ENCODE data around the gene RAB9B. TPM values are rescaled to one million over a fixed set of nuclear protein-coding genes. Genes with fewer than 3 reads are reported as not detected.

RAB9B gene
- total and polyA plus RNA-seq, 2 of the 13 experiments (the other 11 are each of a cell fraction or from before 2014, with no cell fraction given) = 0.04 TPM; not detected in 1

GRCh38 chrX:103847174-103847870 is 15.3 kb upstream of the RAB9B start (continued):
- TF ChIP-seq ATF5 (CRISPR knock-in tag; IDR thresholded peaks at IDR 0.05; ENCODE audit: low read depth) (no peak), ZNF713 (CRISPR knock-in tag; IDR thresholded peaks at IDR 0.05) (no peak)

- ChIA-PET POLR2A (no interaction called here), CTCF (ENCODE audit: low intra/inter-chr PET ratio, low total read pairs) (no interaction called here)
- no peaks in the 10 kb centered on the region for H4K20me1 ChIP-seq (ENCODE audit: insufficient read depth, low read length)
- H3K36me3 ChIP-seq (replicated peaks in 1 of 2; ENCODE audit: control insufficient read depth in 1 of 2, insufficient read depth in 2 of 2, low read length in 2 of 2) = no peaks in the 10 kb centered on the region
- DNase-seq (ENCODE audit: low spot score) (no peak), ATAC-seq (no peak), FAIRE-seq (no peak)
- H3K4me1 ChIP-seq (ENCODE audit: insufficient read depth, low read length) = no peaks in the 10 kb centered on the region
- no peak overlapping the region for H3K27ac ChIP-seq (ENCODE audit: extremely low read length, insufficient read depth, low read length)
- H3K9ac ChIP-seq (ENCODE audit: insufficient read depth, low read depth, low read length) = no peak overlapping the region
- in situ Hi-C loops (cut with HindIII; ENCODE audit: extremely low pct_ligation_motif_present, low pct_unique_long_range_greater_than_20kb) = loop anchor here (25.0 kb wide), 2 partner anchors 91 to 266 kb away; partner anchors contain the start of gene ZCCHC18
- BruUV-seq (replicated peaks) = no TSS peak
- H3K27me3 ChIP-seq (ENCODE audit: control insufficient read depth in 1 of 2, insufficient read depth in 2 of 2, low read length in 2 of 2) = no peaks in the 10 kb centered on the region
- H3K4me3 ChIP-seq (replicated peaks in 1 of 3; ENCODE audit: insufficient read depth in 1 of 3, low read depth in 2 of 3, low read length in 3 of 3) = no peak overlapping the region
- intact Hi-C loops (cut with micrococcal nuclease; ENCODE audit: unreplicated experiment) = no loop called here
- no peak overlapping the region for H2AFZ ChIP-seq (ENCODE audit: low read length)
- no peaks in the 10 kb centered on the region for H3K79me2 ChIP-seq (ENCODE audit: insufficient read depth, low read length)
- no peak overlapping the region for H3K4me2 ChIP-seq (ENCODE audit: low read depth, low read length)
- no peaks in the 10 kb centered on the region for H3K9me3 ChIP-seq (ENCODE audit: low read length)
- TF ChIP-seq SNAPC5 (CRISPR knock-in tag; IDR thresholded peaks at IDR 0.05; ENCODE audit: borderline replicate concordance) (no peak), PAWR (CRISPR knock-in tag; IDR thresholded peaks at IDR 0.05; ENCODE audit: borderline replicate concordance) (no peak), MTA3 (CRISPR knock-in tag; IDR thresholded peaks at IDR 0.05) (no peak), PATZ1 (CRISPR knock-in tag; IDR thresholded peaks at IDR 0.05) (no peak), SP140L (CRISPR knock-in tag; IDR thresholded peaks at IDR 0.05; ENCODE audit: borderline replicate concordance) (no peak), ARNT (IDR thresholded peaks at IDR 0.05) (no peak)
- TF ChIP-seq, protein P1, sequence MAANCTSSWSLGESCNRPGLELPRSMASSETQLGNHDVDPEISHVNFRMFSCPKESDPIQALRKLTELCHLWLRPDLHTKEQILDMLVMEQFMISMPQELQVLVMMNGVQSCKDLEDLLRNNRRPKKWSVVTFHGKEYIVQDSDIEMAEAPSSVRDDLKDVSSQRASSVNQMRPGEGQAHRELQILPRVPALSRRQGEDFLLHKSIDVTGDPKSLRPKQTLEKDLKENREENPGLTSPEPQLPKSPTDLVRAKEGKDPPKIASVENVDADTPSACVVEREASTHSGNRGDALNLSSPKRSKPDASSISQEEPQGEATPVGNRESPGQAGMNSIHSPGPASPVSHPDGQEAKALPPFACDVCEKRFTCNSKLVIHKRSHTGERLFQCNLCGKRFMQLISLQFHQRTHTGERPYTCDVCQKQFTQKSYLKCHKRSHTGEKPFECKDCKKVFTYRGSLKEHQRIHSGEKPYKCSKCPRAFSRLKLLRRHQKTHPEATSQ (CRISPR knock-in tag; IDR thresholded peaks at IDR 0.05; ENCODE audit: borderline replicate concordance) = no peak
- TF ChIP-seq, protein P2, sequence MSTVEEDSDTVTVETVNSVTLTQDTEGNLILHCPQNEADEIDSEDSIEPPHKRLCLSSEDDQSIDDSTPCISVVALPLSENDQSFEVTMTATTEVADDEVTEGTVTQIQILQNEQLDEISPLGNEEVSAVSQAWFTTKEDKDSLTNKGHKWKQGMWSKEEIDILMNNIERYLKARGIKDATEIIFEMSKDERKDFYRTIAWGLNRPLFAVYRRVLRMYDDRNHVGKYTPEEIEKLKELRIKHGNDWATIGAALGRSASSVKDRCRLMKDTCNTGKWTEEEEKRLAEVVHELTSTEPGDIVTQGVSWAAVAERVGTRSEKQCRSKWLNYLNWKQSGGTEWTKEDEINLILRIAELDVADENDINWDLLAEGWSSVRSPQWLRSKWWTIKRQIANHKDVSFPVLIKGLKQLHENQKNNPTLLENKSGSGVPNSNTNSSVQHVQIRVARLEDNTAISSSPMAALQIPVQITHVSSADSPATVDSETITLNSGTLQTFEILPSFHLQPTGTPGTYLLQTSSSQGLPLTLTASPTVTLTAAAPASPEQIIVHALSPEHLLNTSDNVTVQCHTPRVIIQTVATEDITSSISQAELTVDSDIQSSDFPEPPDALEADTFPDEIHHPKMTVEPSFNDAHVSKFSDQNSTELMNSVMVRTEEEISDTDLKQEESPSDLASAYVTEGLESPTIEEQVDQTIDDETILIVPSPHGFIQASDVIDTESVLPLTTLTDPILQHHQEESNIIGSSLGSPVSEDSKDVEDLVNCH (CRISPR knock-in tag; IDR thresholded peaks at IDR 0.05) = no peak
- TF ChIP-seq, protein P3, sequence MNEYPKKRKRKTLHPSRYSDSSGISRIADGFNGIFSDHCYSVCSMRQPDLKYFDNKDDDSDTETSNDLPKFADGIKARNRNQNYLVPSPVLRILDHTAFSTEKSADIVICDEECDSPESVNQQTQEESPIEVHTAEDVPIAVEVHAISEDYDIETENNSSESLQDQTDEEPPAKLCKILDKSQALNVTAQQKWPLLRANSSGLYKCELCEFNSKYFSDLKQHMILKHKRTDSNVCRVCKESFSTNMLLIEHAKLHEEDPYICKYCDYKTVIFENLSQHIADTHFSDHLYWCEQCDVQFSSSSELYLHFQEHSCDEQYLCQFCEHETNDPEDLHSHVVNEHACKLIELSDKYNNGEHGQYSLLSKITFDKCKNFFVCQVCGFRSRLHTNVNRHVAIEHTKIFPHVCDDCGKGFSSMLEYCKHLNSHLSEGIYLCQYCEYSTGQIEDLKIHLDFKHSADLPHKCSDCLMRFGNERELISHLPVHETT (CRISPR knock-in tag; conservative IDR thresholded peaks at IDR 0.05) = no peak
- TF ChIP-seq, protein P4, sequence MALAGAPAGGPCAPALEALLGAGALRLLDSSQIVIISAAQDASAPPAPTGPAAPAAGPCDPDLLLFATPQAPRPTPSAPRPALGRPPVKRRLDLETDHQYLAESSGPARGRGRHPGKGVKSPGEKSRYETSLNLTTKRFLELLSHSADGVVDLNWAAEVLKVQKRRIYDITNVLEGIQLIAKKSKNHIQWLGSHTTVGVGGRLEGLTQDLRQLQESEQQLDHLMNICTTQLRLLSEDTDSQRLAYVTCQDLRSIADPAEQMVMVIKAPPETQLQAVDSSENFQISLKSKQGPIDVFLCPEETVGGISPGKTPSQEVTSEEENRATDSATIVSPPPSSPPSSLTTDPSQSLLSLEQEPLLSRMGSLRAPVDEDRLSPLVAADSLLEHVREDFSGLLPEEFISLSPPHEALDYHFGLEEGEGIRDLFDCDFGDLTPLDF (CRISPR knock-in tag; IDR thresholded peaks at IDR 0.05) = no peak
Observed at GRCh38 chrX:103846386-103846785, 14.3 kb upstream of the RAB9B start.
